Neural cell (in vitro differentiated cells): ENCODE data around the gene M1AP.

Experiments
- EZH2 ChIP-seq: fragments of 200-600, 300-800 bp; shearing (Covaris generic), sonication (generic); IDR thresholded peaks from 2 replicates; pipeline ENCODE4 v1.6.1; 2014; ENCODE audit warnings: antibody characterized with exemption, low read length, borderline replicate concordance, mild to moderate bottlenecking; ENCODE audit not compliant: insufficient read depth, poor library complexity, severe bottlenecking
- POLR2AphosphoS5 ChIP-seq: IDR thresholded peaks from 2 replicates; pipeline ENCODE4 v1.6.1; 2012
- SMC3 ChIP-seq: fragments of 450-650 bp; conservative IDR thresholded peaks from 2 replicates; pipeline ENCODE4 v1.6.1; 2014; ENCODE audit warnings: antibody characterized with exemption, mild to moderate bottlenecking, moderate library complexity; ENCODE audit not compliant: poor library complexity
- TF ChIP-seq, protein P1 (sequence below): fragments of 450-650 bp; IDR thresholded peaks from 2 replicates; pipeline ENCODE4 v1.5.1; 2014; ENCODE audit warnings: antibody characterized with exemption, mild to moderate bottlenecking, moderate library complexity; ENCODE audit not compliant: poor library complexity, severe bottlenecking
- TF ChIP-seq, protein P2 (sequence below): IDR thresholded peaks from 2 replicates; pipeline ENCODE4 v1.6.1; 2012; ENCODE audit warnings: borderline replicate concordance

GRCh38 chr2:74599676-74600075 lies 48.5 kb downstream of the M1AP start:
- TF ChIP-seq, protein P1, sequence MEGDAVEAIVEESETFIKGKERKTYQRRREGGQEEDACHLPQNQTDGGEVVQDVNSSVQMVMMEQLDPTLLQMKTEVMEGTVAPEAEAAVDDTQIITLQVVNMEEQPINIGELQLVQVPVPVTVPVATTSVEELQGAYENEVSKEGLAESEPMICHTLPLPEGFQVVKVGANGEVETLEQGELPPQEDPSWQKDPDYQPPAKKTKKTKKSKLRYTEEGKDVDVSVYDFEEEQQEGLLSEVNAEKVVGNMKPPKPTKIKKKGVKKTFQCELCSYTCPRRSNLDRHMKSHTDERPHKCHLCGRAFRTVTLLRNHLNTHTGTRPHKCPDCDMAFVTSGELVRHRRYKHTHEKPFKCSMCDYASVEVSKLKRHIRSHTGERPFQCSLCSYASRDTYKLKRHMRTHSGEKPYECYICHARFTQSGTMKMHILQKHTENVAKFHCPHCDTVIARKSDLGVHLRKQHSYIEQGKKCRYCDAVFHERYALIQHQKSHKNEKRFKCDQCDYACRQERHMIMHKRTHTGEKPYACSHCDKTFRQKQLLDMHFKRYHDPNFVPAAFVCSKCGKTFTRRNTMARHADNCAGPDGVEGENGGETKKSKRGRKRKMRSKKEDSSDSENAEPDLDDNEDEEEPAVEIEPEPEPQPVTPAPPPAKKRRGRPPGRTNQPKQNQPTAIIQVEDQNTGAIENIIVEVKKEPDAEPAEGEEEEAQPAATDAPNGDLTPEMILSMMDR: no peak
- no peak for TF ChIP-seq EZH2
- TF ChIP-seq, protein P2, sequence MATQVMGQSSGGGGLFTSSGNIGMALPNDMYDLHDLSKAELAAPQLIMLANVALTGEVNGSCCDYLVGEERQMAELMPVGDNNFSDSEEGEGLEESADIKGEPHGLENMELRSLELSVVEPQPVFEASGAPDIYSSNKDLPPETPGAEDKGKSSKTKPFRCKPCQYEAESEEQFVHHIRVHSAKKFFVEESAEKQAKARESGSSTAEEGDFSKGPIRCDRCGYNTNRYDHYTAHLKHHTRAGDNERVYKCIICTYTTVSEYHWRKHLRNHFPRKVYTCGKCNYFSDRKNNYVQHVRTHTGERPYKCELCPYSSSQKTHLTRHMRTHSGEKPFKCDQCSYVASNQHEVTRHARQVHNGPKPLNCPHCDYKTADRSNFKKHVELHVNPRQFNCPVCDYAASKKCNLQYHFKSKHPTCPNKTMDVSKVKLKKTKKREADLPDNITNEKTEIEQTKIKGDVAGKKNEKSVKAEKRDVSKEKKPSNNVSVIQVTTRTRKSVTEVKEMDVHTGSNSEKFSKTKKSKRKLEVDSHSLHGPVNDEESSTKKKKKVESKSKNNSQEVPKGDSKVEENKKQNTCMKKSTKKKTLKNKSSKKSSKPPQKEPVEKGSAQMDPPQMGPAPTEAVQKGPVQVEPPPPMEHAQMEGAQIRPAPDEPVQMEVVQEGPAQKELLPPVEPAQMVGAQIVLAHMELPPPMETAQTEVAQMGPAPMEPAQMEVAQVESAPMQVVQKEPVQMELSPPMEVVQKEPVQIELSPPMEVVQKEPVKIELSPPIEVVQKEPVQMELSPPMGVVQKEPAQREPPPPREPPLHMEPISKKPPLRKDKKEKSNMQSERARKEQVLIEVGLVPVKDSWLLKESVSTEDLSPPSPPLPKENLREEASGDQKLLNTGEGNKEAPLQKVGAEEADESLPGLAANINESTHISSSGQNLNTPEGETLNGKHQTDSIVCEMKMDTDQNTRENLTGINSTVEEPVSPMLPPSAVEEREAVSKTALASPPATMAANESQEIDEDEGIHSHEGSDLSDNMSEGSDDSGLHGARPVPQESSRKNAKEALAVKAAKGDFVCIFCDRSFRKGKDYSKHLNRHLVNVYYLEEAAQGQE: no peak
- TF ChIP-seq SMC3: no peak
- no peak for TF ChIP-seq POLR2AphosphoS5
